NCI-H1105 treated with DMSO at 0.1 percent for 48 hours (cell line): ENCODE measurements around the gene SYNJ2.
"Not testable (repeated sequence)": the region's sequence is repeated elsewhere in the genome, so short reads cannot be mapped to it uniquely, and the experiment has no call there.

ENCODE experiments used
- DNase-seq: peaks from one replicate; lab custom pipeline; 2025; lab: John Stamatoyannopoulos, UW

The SYNJ2 gene

DNA sequence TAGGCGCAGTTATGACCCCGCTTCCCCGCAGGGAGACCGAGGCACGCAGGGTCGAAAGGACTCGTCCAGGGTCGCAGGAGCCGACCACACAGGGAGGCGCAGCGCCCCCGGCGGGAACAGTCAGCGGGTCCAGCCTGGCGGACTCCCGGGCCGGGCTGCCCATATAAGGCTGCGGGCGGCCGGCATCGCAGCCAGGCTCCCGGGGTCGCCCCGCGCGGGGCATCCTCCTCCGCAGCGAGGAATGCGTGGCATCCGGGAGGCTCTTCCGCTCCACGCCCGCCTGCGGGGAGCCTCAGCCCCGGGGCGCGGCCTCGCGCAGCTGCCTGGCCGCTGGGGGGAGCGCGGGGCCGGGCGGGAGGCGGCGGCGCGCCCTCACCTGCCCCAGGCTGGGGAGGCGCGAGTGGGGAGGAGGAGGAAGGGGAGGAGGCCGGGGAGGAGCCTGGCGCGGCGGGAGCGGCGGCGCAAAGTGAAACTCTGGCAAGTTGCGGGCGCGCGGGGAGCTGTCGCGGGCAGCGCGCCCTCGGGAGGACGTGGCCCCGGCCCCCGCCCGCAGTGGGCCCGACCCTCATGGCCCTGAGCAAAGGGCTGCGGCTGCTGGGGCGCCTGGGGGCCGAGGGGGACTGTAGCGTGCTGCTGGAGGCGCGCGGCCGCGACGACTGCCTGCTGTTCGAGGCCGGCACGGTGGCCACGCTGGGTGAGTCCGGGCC, at the start of gene SYNJ2:
Gene SYNJ2 (plus strand): TSS at position 469 of the 707 bp plus-strand sequence. CDS start 99 bp downstream, at position 568.
- no peak for DNase-seq

- DNase-seq: no peak
These were observed 45.9 kb upstream of the SYNJ2 start for GRCh38 chr6:157935786-157936185.

DNA sequence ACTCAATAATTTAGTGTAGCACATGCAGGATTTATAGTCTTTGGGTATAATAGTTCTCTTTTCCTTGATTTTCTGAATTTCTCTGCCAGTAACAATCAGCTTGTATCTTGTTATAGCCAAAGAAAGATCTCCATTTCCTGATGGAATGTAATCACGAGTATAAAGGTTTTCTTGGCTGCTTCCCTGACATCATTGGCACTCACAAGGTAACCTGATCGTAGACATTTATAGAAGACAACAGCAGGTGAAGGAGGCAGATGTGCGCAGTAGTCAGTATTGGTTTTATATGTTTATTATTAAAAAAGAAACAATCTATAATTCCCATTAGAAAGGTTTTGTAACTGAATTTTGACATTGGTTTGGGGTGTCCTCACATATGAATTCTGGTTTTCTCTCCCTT, 44.3 kb upstream of the SYNJ2 start:
- DNase-seq: no peak

GRCh38 chr6:157937916-157938315, 43.7 kb upstream of the SYNJ2 start:
- peak; percentile 13 for DNase-seq

DNA sequence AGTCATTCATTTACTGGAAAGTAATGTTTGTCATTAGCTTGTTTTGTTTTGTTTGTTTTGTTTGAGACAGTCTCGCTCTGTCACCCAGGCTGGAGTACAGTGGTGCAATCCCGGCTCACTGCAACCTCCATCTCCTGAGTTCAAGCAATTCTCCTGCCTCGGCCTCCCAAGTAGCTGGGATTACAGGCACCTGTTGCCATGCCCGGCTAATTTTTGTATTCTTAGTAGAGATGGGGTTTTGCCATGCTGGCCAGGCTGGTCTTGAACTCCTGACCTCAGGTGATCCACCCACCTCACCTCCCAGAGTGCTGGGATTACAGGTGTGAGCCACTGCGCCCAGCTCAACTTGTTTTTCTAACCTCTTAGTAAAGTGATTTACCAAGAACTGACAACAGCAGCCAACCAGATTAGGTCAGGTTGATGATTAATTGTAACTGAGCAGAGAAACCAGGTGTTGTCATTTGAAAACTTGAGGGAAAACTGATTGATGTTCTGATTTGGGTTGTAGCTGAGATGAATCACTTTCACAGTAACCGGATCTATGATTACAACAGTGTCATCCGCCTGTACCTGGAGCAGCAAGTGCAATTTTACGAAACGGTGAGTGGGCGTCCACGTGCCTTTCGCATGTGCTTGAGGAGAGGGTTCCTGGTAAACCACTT, 41.2 kb upstream of the SYNJ2 start:
- not testable (repeated sequence) for DNase-seq

- DNase-seq: no peak
These were observed 40.4 kb upstream of the SYNJ2 start for GRCh38 chr6:157941101-157941863.

DNA sequence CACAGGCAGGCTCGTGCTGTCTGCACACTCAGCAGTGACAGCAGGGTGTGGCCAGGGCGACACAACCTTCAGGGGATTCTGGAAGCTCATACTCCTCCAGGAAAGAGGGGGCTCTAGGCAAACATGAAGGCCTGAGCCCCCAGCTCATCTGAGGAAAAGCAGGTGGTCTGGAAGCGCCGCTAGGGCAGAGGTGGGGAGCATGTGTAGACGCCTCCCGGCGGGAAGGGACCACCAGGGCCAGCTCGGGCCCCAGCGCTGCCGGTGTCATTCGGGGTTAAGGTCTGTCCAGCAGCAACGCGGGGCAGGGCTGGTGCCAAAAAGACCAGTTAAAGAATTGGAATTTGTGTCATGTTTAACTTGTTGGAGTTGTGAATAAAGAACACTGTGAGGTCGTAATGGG, 39.3 kb upstream of the SYNJ2 start:
- no peak for DNase-seq

DNA sequence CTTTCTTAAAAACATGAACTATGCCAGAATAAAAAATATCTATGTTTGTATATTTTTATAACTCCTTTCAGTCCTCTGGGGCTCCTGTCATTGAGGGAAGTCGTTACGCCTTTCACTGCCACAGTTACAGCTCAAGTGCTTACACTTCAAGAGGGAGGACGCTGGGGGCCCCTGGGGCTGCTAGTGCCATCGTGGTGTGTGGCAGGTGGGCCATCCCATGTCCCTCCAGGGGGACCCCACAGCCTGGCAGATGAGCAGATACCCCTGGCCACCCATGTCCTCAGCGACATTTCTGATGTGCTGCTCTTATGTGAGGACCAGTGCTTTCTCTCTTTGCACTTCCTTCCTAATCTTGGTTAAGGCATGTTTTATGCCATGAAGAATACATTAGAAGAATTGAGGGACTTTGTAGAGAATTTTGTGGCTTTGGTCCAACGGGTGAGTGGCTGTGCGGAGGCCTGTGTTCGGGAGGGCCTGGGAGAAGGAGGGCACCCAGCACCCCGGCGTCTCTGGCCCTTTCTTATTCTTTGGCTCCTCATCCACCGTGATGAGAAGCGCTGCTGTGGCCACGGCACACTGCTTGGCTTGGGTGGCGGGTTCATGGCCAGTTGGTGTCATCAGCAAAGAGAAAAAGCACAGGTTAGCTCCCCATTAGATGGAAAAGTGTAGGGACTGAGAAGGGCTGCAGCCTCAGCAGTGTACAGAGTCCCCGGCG, 38.3 kb upstream of the SYNJ2 start:
- DNase-seq: no peak

GRCh38 chr6:157943964-157944283, 37.7 kb upstream of the SYNJ2 start:
- DNase-seq: no peak

- no peak for DNase-seq
These were observed 36.4 kb upstream of the SYNJ2 start for GRCh38 chr6:157944983-157945931.

DNA sequence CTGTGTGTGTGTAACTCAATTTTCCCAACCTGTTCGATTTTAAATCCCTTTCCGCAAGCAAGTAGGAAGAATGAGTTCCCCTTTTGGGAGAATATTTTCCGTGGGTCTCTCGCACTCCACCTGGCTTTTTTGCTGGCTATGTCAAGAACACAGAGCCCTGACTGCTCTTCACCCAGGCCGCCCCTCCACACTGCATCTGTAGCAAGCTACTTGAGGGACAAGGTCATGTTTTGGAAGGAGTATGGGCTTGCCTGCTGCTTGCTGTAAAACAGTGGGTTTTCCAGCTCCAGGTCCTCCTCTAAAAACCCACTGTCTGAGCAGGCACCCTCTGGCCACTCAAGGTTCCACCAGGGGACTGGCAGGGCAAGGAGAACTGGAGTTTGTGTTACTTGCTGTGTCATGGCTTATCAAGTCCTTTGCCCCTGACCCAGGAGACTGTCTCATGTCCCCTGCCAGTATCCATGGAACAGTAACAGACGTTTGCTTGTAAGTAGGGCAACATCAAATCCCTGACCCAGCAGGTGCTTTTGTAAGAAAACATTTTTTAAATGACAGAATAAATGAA, 35.5 kb upstream of the SYNJ2 start:
- DNase-seq: no peak

- peak; percentile 15 for DNase-seq
These were observed 34.7 kb upstream of the SYNJ2 start for GRCh38 chr6:157946865-157947532.

- not testable (repeated sequence) for DNase-seq
These were observed 30.8 kb upstream of the SYNJ2 start for GRCh38 chr6:157950899-157951298.

DNA sequence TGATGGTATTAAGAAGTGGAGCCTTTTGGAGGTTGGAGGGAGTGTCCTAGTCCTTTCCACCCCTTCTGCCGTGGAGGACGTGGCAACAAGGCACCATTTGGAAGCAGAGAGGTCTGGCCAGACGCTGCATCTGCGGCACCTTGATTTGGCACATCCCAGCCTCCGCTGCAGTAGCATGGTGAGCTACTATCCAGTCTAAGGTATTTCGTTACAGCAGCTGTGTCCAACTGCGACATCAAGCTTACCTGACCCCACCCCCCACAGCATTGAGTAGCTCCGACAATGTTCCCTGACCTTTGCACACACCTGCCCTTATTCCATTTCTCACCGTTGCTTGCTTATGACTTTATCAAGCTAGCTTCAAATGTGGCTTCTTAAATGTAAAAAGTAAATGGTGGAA, 29.8 kb upstream of the SYNJ2 start:
- no peak for DNase-seq

GRCh38 chr6:157952861-157953351, 28.8 kb upstream of the SYNJ2 start:
- no peak for DNase-seq

DNA sequence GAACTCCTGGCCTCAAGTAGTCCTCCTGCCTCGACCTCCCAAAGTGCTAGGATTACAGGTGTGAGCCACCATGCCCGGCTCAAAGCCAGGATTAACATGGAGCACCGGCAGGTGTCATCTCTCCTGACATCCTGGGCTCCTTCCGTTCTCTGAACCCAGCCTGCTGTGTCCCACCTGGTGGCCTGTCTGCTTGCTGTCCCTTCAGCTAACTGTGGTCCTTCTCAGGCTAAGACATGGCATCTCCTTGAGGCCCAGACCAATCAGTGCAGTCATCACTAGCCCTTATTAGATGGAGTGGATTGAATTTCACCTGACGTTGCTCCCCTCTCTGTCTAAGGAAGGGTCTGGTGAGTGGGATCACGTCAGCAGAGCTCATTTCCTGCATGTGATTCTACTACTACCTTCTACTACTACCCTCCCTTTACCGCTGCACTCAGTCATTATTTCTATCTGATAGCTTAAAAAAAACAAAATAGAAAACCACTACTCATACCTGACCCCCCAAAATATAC, 28.0 kb upstream of the SYNJ2 start:
- no peak for DNase-seq

GRCh38 chr6:157954150-157955117, 27.2 kb upstream of the SYNJ2 start:
- no peak for DNase-seq

DNA sequence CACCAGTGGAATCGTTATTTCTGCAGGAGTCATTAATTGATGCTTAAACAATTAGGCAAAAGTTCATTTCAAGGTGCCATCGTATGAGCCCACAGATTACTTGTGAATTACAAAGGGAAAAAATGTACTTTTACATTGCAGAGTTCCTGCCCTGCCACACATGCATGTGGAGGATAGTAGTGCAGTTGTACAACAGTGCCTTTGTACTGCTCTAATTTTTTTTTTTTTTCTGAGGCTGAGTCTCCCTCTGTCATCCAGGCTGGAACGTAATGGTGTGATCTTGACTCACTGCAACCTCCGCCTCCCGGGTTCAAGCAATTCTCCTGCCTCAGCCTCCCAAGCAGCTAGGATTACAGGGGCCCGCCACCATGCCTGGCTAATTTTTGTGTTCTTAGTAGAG, 26.0 kb upstream of the SYNJ2 start:
- no peak for DNase-seq
